GM18505 (cell line): ENCODE results near the gene TRIO.
"Not testable (repeated sequence)": the region's sequence is repeated elsewhere in the genome, so short reads cannot be mapped to it uniquely, and the experiment has no call there.

ENCODE experiments used
- ATAC-seq: cut with Tn5 transposase; IDR thresholded peaks from one replicate; pipeline ENCODE4 v1.9.1; 2021; ENCODE audit not compliant: unreplicated experiment
- POLR2A ChIP-seq: IDR thresholded peaks from 4 replicates; pipeline ENCODE4 v1.6.1; 2011; ENCODE audit warnings: borderline replicate concordance; ENCODE audit not compliant: insufficient read depth, insufficient read length; ENCODE audit errors: extremely low read depth

TRIO gene

DNA sequence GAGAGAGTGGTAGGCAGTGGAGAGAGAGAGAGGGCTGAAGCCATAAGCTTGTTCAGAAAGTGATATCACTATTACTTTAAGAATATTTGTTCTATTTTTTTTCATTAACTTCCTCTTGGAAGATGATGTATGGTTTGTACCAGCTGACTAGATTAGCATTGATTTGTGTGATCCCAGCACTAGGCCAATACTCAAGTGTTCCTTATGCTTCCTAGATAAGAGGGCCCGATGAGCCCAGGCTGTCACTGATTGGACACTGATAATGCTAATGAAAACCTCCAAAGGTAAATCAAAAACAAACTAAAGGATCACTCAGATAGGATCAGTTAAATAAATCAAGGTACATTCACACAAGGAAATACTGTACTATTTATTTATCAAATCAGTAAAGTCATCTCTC lies 385.8 kb downstream of the TRIO start:
- no peak for ATAC-seq
- no peak for TF ChIP-seq POLR2A

DNA sequence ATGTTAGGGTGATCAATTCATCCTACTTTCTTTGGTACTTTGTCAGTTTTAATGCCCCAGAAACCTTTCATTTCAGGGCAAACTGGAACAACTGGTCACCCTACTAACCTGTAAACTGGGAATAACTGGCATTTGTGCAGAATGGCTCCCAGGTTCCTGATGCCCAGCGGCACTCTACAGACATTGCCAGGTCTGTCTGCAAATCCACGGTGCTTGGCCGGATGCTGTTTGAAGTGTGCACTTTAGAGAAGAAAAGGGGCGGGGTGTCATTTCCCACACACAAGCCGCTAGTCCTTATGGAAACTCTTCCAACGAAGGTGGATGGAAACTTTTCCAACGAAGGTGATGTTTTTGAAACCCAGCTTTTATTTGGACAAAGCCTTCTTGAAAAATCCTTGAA lies 388.5 kb downstream of the TRIO start:
- no peak for ATAC-seq
- TF ChIP-seq POLR2A = no peak

DNA sequence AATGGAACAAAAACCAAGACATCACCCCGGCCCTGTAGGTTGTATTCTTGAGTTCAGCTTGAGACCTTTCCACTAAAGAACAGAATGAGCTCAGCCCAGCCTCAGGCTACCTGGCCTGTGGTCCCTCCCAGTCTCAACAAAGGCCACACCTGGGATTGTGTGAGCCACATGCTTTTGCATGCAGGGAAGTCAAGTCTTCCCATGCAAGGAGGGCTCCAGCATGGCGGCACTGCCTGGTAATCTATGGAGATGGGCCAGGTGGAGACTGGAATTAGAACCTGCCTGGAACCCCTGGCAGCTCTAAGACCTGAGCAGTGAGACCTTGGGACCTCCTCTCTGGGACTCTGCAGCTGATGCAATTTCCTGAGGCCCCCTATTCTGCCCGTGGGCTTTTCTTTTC lies 389.0 kb downstream of the TRIO start:
- ATAC-seq = no peak
- TF ChIP-seq POLR2A = no peak

DNA sequence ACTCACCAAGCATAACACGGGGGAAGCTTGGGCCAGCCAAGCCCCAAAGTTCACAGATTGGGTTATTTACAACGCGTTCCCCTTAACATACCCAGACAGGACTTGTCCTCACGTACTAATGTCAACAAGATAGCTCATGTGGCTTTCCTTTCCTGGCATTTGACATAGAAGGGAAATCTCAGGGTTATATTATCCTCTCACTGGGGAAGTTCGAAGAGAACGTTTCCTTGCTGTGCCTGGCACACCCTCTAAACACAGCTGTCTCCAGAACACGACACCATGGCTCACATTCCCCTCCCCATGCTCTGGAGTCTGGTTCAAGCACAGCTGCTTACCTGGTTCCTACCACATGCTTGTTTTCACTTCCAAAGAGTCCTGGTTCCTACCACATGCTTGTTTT lies 391.6 kb downstream of the TRIO start:
- TF ChIP-seq POLR2A = no peak
- ATAC-seq = no peak

DNA sequence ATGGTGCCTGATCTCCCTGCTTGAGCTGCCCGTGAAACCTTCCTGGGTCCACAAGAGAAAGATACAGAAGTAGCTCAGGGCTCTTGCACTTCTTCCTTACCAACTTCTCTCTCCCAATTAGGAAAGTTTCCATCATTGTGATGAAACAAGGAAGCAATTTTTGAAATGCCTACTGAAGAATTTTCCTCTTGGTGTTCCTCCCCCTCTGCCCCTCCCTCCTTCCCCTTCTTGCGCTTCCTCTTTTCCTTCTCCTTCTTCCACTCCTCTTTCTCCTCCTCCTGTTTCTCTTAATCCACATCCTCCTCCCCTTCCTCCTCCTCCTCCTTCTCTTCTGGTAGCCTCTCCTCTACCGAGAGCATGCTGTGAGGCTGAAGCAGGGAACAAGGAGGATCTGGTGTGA lies 402.2 kb downstream of the TRIO start:
- ATAC-seq = no peak

DNA sequence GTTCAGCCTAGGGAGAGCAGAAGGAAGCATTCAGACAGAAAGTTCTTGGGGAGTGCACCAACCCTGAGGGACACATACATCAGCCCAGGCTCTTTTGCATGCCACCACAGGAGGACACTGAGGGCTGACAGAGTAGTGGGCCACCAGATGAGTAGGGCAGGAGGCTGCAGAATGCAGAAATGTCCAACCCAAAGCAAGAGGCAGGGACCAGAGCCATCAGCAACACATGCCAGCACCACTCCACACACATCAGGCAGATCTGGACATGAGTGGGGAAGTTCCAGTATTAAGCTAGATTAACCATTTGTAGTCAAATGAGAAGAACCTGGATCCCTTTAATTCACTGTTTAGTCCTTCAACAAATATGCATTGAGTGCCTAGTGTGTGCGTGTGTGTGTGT lies 402.7 kb downstream of the TRIO start:
- no peak for ATAC-seq
- no peak for TF ChIP-seq POLR2A

More for the DNA sequence above, 402.2 kb downstream of the TRIO start:
- TF ChIP-seq POLR2A = no peak

DNA sequence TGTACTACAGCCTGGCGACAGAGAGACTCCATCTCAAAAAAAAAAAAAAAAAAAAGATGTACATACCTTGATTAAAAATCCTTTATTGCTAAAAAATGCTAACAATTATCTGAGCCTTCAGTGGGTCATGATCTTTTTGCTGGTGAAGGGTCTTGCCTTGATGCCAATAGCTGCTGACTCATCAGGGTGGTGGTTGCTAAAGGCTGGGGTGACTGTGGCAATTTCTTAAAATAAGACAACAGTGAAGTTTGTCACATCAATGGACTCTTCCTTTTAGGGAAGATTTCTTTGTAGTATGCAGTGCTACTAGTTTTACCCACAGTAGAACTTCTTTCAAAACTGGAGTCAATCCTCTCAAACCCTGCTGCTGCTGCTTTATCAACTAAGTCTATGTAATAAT lies 404.5 kb downstream of the TRIO start:
- TF ChIP-seq POLR2A = no peak
- ATAC-seq = no peak

DNA sequence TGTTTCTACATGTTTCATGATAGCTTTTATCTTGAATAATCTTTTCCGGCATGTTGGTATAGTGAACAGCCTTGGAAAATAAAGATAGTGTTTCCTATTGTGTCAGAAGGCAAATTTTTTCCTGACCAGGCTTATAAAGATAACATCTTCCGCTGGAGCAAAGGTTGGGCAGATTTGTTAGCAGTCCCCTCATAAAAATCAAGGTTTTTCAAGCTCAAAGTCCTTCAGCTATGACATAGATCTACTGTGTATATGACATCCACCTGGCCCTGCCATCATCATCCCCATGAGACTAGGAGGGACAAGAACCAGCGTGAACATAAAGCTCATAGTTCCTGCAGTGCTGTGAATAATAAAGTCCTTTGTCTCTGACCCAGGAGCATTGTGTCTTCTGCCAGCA lies 408.1 kb downstream of the TRIO start:
- no peak for TF ChIP-seq POLR2A
- no peak for ATAC-seq

DNA sequence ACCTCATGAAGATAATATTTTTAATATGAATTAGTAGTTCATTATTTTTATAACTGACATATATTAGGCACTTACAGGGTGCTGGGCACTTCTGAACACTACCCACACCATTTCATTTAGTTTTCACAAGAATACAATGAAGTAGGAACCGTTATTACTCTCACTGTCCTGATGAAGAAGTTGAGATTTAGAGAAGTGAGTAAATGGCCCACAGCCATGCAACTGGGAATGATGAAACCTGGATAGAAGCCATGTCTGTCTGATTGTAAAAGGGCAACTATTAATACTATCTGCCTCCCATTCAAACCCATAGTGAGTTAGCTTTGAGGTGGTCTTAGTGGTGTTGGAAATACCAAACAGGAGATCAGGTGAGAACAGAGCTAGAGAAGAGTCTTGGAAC lies 408.9 kb downstream of the TRIO start:
- no peak for ATAC-seq
- TF ChIP-seq POLR2A = no peak

DNA sequence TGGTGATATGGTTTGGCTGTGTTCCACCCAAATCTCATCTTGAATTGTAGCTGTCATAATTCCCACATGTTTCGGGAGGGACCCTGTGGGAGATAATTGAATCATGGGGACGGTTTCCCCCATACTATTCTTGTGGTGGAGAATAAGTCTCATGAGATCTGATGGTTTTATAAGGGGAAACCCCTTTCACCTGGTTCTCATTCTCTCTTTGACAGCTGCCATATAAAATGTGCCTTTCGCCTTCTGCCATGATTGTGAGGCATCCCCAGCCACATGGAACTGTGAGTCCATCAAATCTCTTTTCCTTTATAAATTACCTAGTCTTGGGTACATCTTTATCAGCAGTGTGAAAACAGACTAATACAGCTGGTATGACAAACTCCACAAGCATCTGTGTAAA lies 411.1 kb downstream of the TRIO start:
- not testable (repeated sequence) for ATAC-seq

DNA sequence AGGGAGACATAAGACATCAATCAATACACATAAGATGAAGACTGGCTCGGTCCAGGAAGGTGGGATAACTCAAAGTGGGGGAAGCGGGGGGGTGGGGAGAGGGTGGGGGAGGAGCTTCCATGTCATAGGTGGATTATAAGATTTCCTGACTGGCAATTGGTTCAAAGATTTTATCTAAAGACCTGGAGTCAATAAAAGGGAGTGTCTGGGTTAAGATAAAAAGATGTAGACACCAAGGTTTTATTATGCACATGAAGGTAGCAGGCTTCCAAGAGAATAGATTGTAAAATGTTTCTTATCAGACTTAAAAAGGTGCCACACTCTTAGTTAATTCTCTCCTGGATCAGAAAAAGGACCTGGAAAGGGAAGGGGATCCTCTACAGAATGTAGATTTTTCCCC lies 412.9 kb downstream of the TRIO start:
- ATAC-seq = no peak
- no peak for TF ChIP-seq POLR2A

DNA sequence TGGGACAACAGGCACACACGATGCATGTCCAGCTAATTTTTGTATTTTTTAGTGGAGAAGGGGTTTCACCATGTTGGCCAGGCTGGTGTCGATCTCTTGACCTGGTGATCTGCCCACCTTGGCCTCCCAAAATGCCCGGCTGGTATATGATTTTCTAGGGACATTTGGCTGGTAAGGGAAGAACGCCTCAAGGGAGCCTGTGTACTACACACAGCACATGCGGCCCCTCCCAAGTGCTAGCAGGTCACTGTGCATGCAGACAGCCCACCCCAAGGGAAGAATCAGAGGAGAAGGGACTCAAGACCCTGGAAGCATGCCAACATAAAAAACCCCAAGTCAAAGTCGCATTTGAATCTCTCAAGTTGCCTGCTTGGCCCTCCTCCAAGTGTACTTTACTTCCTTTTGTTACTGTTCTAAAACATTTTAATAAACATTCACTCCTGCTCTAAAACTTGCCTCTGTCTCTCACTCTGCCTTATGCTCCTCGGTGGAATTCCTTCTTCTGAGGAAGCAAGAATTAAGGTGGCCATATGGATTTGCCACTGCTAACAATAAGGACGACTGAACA lies 414.1 kb downstream of the TRIO start:
- no peak for ATAC-seq

DNA sequence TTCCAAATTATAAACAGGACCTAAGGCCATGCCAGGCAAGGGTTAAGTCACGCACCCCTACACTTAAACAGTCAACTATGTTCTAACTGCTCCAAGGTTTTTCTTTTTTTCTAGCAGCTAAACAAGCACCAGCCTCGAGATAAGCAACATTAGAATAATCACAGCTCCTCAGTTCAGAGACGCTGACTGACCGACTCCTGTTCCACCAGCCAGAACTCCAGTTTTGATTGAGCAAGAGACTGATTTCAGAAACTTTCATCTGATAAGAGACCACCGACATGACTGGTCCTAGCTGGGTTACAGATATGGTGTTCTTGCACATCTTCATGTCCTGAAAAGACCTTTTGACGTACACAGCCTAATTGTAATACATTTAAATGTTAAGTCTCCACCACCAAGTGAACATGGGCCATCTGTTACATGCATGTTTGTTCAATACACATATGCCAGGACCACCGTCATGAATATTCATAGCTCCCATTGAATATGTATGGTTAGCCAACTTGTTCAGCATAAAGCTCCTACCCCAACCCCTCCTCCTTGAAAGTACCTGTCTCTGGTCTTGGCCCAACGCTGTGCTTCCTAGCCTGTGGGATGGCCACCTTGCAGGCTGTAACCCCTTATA lies 414.8 kb downstream of the TRIO start:
- ATAC-seq = no peak
- TF ChIP-seq POLR2A = no peak

More for the DNA sequence above, 414.1 kb downstream of the TRIO start:
- no peak for TF ChIP-seq POLR2A
